Mesodermal cell (in vitro differentiated cells): ENCODE data around the gene SERPINE1. TPM values are rescaled to one million over a fixed set of nuclear protein-coding genes. Genes with fewer than 3 reads are reported as not detected.

ENCODE experiments used
- H3K27ac ChIP-seq: 2 replicates; pipeline ENCODE4 v1.7.0; 2013; ENCODE audit warnings: mild to moderate bottlenecking, low read depth, low read length, moderate library complexity; ENCODE audit not compliant: severe bottlenecking
- H3K36me3 ChIP-seq: 2 replicates; pipeline ENCODE4 v1.7.1; 2013; ENCODE audit warnings: mild to moderate bottlenecking, low read length, moderate library complexity; ENCODE audit not compliant: control insufficient read depth, insufficient read depth
- H3K4me1 ChIP-seq: one replicate; pipeline ENCODE4 v1.7.1; 2013; ENCODE audit warnings: mild to moderate bottlenecking, low read length; ENCODE audit not compliant: insufficient read depth, control insufficient read depth, poor library complexity, severe bottlenecking
- H3K4me3 ChIP-seq: 2 replicates; pipeline ENCODE4 v1.7.0; 2013; ENCODE audit warnings: low read length, control low read depth, mild to moderate bottlenecking; ENCODE audit not compliant: insufficient read depth, poor library complexity, severe bottlenecking; ENCODE audit errors: extremely low read depth
- H3K9me3 ChIP-seq: 2 replicates; pipeline ENCODE4 v1.7.1; 2013; ENCODE audit warnings: mild to moderate bottlenecking, low read length, moderate library complexity; ENCODE audit not compliant: control insufficient read depth
- WGBS, 2 experiments: methylation state at CpG; one replicate each; pipeline ENCODE4 v1.1.5; 2013; ENCODE audit warnings: missing lambda C conversion rate in 2 of 2; ENCODE audit not compliant: insufficient coverage in 2 of 2; 5-methylcytosine and 5-hydroxymethylcytosine counted together
- polyA plus RNA-seq, 2 experiments: library from polyadenylated mRNA; stranded (reverse); fragments of 50-300 nt; gene quantifications; one replicate each; pipeline ENCODE4 v1.2.3, GENCODE V29; 2013

Gene SERPINE1
- polyA plus RNA-seq (2013, experiment 1 of 2) = 150 TPM
- 117 TPM for polyA plus RNA-seq (2013, experiment 2 of 2)

DNA sequence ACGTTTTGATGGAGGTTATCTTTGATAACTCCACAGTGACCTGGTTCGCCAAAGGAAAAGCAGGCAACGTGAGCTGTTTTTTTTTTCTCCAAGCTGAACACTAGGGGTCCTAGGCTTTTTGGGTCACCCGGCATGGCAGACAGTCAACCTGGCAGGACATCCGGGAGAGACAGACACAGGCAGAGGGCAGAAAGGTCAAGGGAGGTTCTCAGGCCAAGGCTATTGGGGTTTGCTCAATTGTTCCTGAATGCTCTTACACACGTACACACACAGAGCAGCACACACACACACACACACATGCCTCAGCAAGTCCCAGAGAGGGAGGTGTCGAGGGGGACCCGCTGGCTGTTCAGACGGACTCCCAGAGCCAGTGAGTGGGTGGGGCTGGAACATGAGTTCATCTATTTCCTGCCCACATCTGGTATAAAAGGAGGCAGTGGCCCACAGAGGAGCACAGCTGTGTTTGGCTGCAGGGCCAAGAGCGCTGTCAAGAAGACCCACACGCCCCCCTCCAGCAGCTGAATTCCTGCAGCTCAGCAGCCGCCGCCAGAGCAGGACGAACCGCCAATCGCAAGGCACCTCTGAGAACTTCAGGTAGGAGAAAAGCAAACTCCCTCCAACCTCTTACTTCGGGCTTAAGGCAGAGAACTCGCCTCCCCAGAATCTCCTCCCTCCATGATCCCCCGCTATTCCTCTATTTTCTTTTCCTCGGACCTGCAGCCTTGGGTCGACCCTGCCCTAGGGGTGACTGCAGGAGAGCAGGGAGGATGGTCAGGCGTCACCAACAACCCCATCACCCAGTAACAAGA, at the start of gene SERPINE1:
TSS of gene SERPINE1 (plus strand) at position 454 of the 809 bp plus-strand sequence. CDS start 1,290 bp downstream, outside the sequence.
- Histone ChIP-seq H3K4me3 (peak within 1 kb of the TSS; percentile 52), H3K27ac (peak within 1 kb of the TSS; percentile 79)
- 14 to 18% methylated on average over 12 to 14 of the region's 22 CpGs for WGBS, 2 experiments

DNA sequence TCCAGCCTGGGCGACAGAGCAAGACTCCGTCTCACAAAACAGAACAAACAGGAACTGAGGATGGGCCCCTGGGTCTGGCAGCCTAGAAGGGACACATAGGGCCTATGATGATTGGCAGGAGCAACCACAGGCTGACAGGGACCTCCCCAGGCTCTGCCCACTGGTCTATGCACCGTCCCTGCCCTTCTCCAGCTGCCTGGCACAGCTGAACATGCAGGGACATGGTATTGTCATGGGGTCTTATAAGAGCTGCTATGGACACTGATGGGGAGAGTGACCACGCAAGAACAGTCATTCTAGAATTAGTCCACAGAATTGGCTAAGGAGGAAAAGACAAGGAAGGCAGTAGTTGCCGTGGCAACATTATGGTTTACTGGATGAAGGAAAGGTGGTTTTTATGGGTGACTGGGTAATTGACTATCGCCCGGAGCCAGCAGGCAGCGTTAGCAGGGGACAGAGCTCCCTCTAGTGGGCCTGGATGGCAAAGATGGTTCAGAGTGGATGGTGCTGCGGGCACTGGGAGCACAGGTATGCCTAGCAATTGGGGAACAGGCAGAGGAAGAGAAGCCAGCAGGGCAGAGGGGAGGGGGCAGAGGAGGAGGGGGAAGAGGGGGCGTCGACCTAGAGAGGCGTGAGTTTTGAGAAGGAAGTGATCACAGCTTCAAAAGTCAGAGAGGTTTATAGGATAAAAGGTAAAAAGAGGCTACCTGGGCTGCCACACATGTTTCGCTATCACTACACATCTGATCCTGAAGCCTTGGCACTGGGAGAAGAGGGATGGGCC, 49.4 kb upstream of the SERPINE1 start:
- Histone ChIP-seq H3K9me3 (no peaks in the 10 kb centered on the region), H3K27ac (no peak overlapping the region), H3K4me3 (no peak overlapping the region), H3K36me3 (no peaks in the 10 kb centered on the region), H3K4me1 (no peaks in the 10 kb centered on the region)
- WGBS, 2 experiments = 22 to 34% methylated on average over 11 to 12 of the region's 13 CpGs

More for the DNA sequence above, at the start of gene SERPINE1:
- H3K4me1 ChIP-seq = peaks cover 45% of the 10 kb centered on the region
- no peaks in the 10 kb centered on the region for H3K9me3 ChIP-seq
- peaks cover 39% of the 10 kb centered on the region for H3K36me3 ChIP-seq

DNA sequence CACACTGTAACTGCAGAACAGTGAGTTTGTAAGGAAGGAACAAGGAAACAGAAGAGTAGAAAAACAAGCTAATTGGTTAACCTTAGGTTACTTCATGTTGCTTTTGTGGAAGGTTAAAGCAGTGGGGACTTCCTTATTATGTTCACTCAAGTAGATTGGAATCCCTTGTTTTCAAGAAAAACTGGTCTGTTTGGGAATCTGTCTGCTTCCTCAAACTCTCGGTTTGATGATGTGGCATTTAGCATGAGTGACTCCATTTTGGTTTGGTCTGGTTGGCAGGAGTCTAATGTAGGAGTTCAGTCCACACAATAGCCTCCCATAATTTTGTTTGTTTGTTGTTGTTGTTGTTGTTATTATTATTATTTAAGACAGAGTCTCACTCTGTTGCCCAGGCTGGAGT, 45.5 kb upstream of the SERPINE1 start:
- Histone ChIP-seq H3K27ac (no peak overlapping the region), H3K36me3 (no peaks in the 10 kb centered on the region), H3K4me3 (no peak overlapping the region), H3K9me3 (no peaks in the 10 kb centered on the region), H3K4me1 (peaks cover 5% of the 10 kb centered on the region)
- 100% methylated on average over 1 of the region's 1 CpG; no CpG with 5 or more reads in 1 of the 2 experiments for WGBS, 2 experiments

DNA sequence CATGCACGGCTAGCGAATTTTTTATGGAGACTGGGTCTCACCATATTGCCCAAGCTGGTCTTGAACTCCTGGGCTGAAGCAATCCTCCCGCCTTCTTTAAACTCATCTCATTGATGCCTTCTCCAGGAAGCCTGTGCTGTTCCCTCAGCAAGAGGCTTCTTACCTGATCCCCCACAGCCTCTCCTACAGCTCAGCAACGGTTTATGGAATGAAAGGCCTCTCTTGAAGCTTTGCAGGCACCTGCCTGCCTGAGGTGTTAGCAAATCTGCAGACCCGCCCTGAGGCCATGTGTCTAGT, 42.1 kb upstream of the SERPINE1 start:
- no peak overlapping the region for H3K27ac ChIP-seq
- peaks cover 24% of the 10 kb centered on the region for H3K36me3 ChIP-seq
- 69 to 73% methylated on average over 5 of the region's 5 CpGs for WGBS, 2 experiments
- H3K4me1 ChIP-seq = peaks cover 5% of the 10 kb centered on the region
- H3K4me3 ChIP-seq = peak overlapping the region; percentile 46
- H3K9me3 ChIP-seq = no peaks in the 10 kb centered on the region

DNA sequence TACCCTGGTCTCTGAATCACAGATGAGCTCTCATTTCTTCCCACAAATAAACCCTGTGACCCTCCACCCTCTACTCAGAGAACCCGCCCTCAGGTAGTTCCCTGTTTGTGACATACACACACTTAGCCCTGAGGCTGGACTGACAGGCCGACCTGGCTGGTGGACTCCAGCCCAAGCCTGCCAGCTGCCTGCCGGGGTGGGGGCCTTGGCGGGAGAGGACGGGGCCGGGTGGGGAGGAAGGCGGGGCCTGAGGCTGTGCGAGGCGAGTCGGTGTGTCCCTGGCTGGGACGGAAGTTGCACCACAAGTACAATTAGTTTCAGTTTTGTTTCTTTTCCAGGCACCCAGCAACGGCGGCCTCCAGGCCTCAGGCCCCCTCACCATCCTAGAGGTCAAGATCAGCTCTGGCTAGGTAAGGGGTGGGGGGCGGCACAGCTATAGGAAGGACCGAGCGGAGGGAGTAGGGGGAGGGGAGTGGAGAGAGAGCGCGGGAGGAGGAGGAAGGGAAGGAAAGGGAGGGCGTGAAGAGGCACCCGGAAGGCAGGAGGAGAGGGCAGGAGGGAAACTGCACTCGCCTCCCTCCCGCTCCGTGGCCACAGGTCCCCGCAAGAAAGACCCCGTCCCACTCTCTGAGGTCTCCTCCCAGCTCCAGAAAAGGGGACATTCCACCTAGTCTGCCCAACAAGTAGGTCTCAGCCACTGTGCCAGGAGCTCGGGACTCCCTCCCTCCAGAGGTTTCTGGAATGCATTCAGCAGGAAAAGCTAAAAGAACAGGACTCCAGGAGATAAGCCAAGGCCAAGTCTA, 41.5 kb upstream of the SERPINE1 start, which contains the start of gene TRIM56:
TSS of gene TRIM56 (plus strand) at position 320 of the 803 bp plus-strand sequence. CDS start 1,832 bp downstream, outside the sequence.
- WGBS, 2 experiments = 3 to 7% methylated on average over 17 of the region's 26 CpGs
- H3K36me3 ChIP-seq = peaks cover 28% of the 10 kb centered on the region
- peak within 1 kb of the TSS; percentile 46 for H3K4me3 ChIP-seq
- no peaks in the 10 kb centered on the region for H3K9me3 ChIP-seq
- peak within 1 kb of the TSS; percentile 80 for H3K27ac ChIP-seq
- H3K4me1 ChIP-seq = peaks cover 5% of the 10 kb centered on the region

DNA sequence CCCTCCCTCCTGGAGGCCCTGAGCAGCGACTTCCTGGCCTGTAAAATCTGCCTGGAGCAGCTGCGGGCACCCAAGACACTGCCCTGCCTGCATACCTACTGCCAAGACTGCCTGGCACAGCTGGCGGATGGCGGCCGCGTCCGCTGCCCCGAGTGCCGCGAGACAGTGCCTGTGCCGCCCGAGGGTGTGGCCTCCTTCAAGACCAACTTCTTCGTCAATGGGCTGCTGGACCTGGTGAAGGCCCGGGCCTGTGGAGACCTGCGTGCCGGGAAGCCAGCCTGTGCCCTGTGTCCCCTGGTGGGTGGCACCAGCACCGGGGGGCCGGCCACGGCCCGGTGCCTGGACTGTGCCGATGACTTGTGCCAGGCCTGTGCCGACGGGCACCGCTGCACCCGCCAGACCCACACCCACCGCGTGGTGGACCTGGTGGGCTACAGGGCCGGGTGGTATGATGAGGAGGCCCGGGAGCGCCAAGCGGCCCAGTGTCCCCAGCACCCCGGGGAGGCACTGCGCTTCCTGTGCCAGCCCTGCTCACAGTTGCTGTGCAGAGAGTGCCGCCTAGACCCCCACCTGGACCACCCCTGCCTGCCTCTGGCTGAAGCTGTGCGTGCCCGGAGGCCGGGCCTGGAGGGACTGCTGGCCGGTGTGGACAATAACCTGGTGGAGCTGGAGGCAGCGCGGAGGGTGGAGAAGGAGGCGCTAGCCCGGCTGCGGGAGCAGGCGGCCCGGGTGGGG, 39.4 kb upstream of the SERPINE1 start:
- peaks cover 5% of the 10 kb centered on the region for H3K4me1 ChIP-seq
- H3K27ac ChIP-seq = no peak overlapping the region
- peaks cover 34% of the 10 kb centered on the region for H3K36me3 ChIP-seq
- 96 to 99% methylated on average over 42 to 44 of the region's 45 CpGs for WGBS, 2 experiments
- H3K4me3 ChIP-seq = no peak overlapping the region
- H3K9me3 ChIP-seq = no peaks in the 10 kb centered on the region

DNA sequence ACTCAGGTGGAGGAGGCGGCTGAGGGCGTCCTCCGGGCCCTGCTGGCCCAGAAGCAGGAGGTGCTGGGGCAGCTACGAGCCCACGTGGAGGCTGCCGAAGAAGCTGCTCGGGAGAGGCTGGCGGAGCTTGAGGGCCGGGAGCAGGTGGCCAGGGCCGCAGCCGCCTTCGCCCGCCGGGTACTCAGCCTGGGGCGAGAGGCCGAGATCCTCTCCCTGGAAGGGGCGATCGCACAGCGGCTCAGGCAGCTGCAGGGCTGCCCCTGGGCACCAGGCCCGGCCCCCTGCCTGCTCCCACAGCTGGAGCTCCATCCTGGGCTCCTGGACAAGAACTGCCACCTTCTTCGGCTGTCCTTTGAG, 38.9 kb upstream of the SERPINE1 start:
- Histone ChIP-seq H3K36me3 (peaks cover 34% of the 10 kb centered on the region), H3K9me3 (no peaks in the 10 kb centered on the region), H3K4me1 (peaks cover 5% of the 10 kb centered on the region), H3K4me3 (no peak overlapping the region), H3K27ac (no peak overlapping the region)
- WGBS, 2 experiments = 97 to 99% methylated on average over 19 to 20 of the region's 21 CpGs

DNA sequence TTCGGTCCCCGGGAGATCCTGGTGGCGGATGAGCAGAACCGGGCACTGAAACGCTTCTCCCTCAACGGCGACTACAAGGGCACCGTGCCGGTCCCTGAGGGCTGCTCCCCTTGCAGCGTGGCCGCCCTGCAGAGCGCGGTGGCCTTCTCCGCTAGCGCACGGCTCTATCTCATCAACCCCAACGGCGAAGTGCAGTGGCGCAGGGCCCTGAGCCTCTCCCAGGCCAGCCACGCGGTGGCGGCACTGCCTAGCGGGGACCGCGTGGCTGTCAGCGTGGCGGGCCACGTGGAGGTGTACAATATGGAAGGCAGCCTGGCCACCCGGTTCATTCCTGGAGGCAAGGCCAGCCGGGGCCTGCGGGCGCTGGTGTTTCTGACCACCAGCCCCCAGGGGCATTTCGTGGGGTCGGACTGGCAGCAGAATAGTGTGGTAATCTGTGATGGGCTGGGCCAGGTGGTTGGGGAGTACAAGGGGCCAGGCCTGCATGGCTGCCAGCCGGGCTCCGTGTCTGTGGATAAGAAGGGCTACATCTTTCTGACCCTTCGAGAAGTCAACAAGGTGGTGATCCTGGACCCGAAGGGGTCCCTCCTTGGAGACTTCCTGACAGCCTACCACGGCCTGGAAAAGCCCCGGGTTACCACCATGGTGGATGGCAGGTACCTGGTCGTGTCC, 37.9 kb upstream of the SERPINE1 start:
- no peaks in the 10 kb centered on the region for H3K9me3 ChIP-seq
- WGBS, 2 experiments = 96 to 97% methylated on average over 41 of the region's 41 CpGs
- H3K4me1 ChIP-seq = peaks cover 5% of the 10 kb centered on the region
- H3K4me3 ChIP-seq = no peak overlapping the region
- no peak overlapping the region for H3K27ac ChIP-seq
- peaks cover 34% of the 10 kb centered on the region for H3K36me3 ChIP-seq

DNA sequence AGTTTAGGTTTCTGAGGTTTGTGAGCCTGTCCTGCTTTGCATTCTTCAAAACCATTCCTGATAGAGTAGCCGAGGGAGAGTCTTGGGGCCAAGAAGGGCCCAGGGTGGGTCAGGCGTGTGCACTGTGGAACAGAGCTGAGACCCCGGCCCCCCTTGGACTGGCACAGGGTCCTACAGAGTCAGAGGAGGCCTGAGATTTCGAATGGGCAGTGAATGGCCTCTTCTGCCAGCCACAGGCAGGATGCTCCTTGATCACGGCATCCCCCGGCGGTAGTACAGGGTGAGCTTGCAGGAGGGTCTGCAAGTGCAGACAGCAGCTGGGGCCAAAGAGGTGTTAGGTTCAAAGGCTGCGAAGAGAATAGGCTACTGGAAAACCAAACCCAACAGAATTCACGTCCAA, 37.0 kb upstream of the SERPINE1 start:
- H3K27ac ChIP-seq = no peak overlapping the region
- H3K4me3 ChIP-seq = no peak overlapping the region
- 94 to 98% methylated on average over 7 to 8 of the region's 9 CpGs for WGBS, 2 experiments
- no peaks in the 10 kb centered on the region for H3K9me3 ChIP-seq
- H3K4me1 ChIP-seq = peaks cover 8% of the 10 kb centered on the region
- H3K36me3 ChIP-seq = peaks cover 34% of the 10 kb centered on the region
